Endometrial microvascular endothelial cells (primary cell): ENCODE measurements around the gene TSNAX. TPM values are rescaled to one million over a fixed set of nuclear protein-coding genes. Genes with fewer than 3 reads are reported as not detected.
"Not testable (repeated sequence)": the region's sequence is repeated elsewhere in the genome, so short reads cannot be mapped to it uniquely, and the experiment has no call there.

Experiments
- in situ Hi-C: cut with HindIII; loops from 2 replicates; pipeline ENCODE4 v1.10.0; 2017; ENCODE audit warnings: low sequenced_read_pairs, low pct_unique_long_range_greater_than_20kb; ENCODE audit errors: inconsistent ontology term
- total RNA-seq: library from RNA; depleted of rRNA; stranded (reverse); fragments of >200 nt; gene quantifications from one replicate; pipeline ENCODE4 v1.2.3, GENCODE V29; 2015; ENCODE audit errors: inconsistent ontology term

The TSNAX gene
- 24.6 TPM for total RNA-seq

- in situ Hi-C loops, result no loop called here
Measured at GRCh38 chr1:231528172-231529029, at the start of gene TSNAX. Gene TSNAX (plus strand): TSS chr1:231528669. CDS start chr1:231528811, 142 bp downstream.

- in situ Hi-C loops, result no loop called here
Measured at GRCh38 chr1:231478811-231479210, 49.7 kb upstream of the TSNAX start.

GRCh38 chr1:231480008-231480407 lies 48.5 kb upstream of the TSNAX start:
- in situ Hi-C loops, result no loop called here

- in situ Hi-C loops, result no loop called here
Measured at GRCh38 chr1:231481289-231481688, 47.2 kb upstream of the TSNAX start.

- in situ Hi-C loops, result no loop called here
Measured at GRCh38 chr1:231485029-231485784, 43.3 kb upstream of the TSNAX start.

GRCh38 chr1:231487019-231487418 lies 41.5 kb upstream of the TSNAX start:
- in situ Hi-C loops, result no loop called here

- in situ Hi-C loops, result no loop called here
Measured at GRCh38 chr1:231487910-231488309, 40.6 kb upstream of the TSNAX start.

GRCh38 chr1:231493421-231494185 lies 34.9 kb upstream of the TSNAX start:
- in situ Hi-C loops, result no loop called here

GRCh38 chr1:231494439-231495110 lies 33.9 kb upstream of the TSNAX start:
- in situ Hi-C loops, result no loop called here

GRCh38 chr1:231497629-231498152 lies 30.8 kb upstream of the TSNAX start:
- in situ Hi-C loops, result no loop called here

GRCh38 chr1:231499148-231499763 lies 29.2 kb upstream of the TSNAX start:
- in situ Hi-C loops, result no loop called here

GRCh38 chr1:231500666-231501065 lies 27.8 kb upstream of the TSNAX start:
- in situ Hi-C loops, result no loop called here

- in situ Hi-C loops, result not testable (repeated sequence)
Measured at GRCh38 chr1:231503168-231503567, 25.3 kb upstream of the TSNAX start.

- in situ Hi-C loops, result no loop called here
Measured at GRCh38 chr1:231507476-231508355, 20.8 kb upstream of the TSNAX start.

- in situ Hi-C loops, result no loop called here
Measured at GRCh38 chr1:231508497-231508896, 20.0 kb upstream of the TSNAX start.

GRCh38 chr1:231508941-231509340 lies 19.5 kb upstream of the TSNAX start:
- in situ Hi-C loops, result no loop called here

- in situ Hi-C loops, result no loop called here
Measured at GRCh38 chr1:231512147-231512698, 16.2 kb upstream of the TSNAX start.
